H1 (cell line): ENCODE measurements around the gene GOLGA2. TPM values are rescaled to one million over a fixed set of nuclear protein-coding genes. Genes with fewer than 3 reads are reported as not detected.

Experiments
- CTCF ChIA-PET: fragments of 300-600 bp; sonication (Branson Sonifier 250); formaldehyde crosslinking; loops from one replicate; lab custom pipeline; 2021; ENCODE audit not compliant: partially characterized antibody; lab: Charles Lee
- POLR2A ChIA-PET: fragments of 300-600 bp; sonication (Branson Sonifier 250); formaldehyde crosslinking; loops from one replicate; lab custom pipeline; 2021; ENCODE audit warnings: inconsistent platforms; ENCODE audit not compliant: partially characterized antibody; lab: Charles Lee
- DNase-seq, 2 experiments: peaks; one replicate each; pipeline versions ENCODE4 v3.0.0 to v3.0.0-alpha.2; 2010 to 2022; ENCODE audit warnings: low spot score in 2 of 2, low read depth in 1 of 2, mixed read lengths in 1 of 2
- FAIRE-seq: peaks from 2 replicates; lab custom pipeline; 2011; peaks lifted over from hg19 to GRCh38; lab: Jason Lieb, UNC
- H2AFZ ChIP-seq: 2 replicates; pipeline ENCODE4 v1.8.1; 2012; ENCODE audit warnings: low read length, inconsistent platforms
- H2AK5ac ChIP-seq: 2 replicates; pipeline ENCODE4 v1.6.1; 2013; ENCODE audit warnings: low read depth, low read length
- H2BK120ac ChIP-seq: replicated peaks from 2 replicates; pipeline ENCODE3; 2013; ENCODE audit warnings: low read depth, low read length, inconsistent platforms
- H2BK12ac ChIP-seq: 2 replicates; pipeline ENCODE4 v1.6.1; 2013; ENCODE audit warnings: low read depth, low read length
- H2BK15ac ChIP-seq: 2 replicates; pipeline ENCODE4 v1.6.1; 2013; ENCODE audit warnings: low read length
- H2BK20ac ChIP-seq: 2 replicates; pipeline ENCODE4 v1.6.1; 2013; ENCODE audit warnings: low read length
- H2BK5ac ChIP-seq: 2 replicates; pipeline ENCODE4 v1.6.1; 2013; ENCODE audit warnings: low read depth, low read length
- H3K14ac ChIP-seq: 2 replicates; pipeline ENCODE4 v1.6.1; 2013; ENCODE audit warnings: inconsistent platforms; ENCODE audit not compliant: insufficient read length
- H3K18ac ChIP-seq: 2 replicates; pipeline ENCODE4 v1.6.1; 2013; ENCODE audit warnings: low read length; ENCODE audit errors: extremely low read depth
- H3K23ac ChIP-seq: 2 replicates; pipeline ENCODE4 v1.6.1; 2013; ENCODE audit warnings: inconsistent platforms; ENCODE audit not compliant: insufficient read length
- H3K23me2 ChIP-seq: 2 replicates; pipeline ENCODE4 v1.6.1; 2013; ENCODE audit warnings: low read depth, low read length
- H3K27ac ChIP-seq: 2 replicates; pipeline ENCODE4 v1.6.1; 2011; ENCODE audit warnings: low read depth, low read length, inconsistent platforms
- H3K27me3 ChIP-seq, 4 experiments: replicated peaks in 1 of 4; 1 replicate in 1 of 4; 2 replicates in 3 of 4; pipeline versions ENCODE4 v1.6.1 to v1.8.1; 2011 to 2013; ENCODE audit warnings: low read length in 3 of 4, mild to moderate bottlenecking in 3 of 4, inconsistent platforms in 2 of 4, mixed read lengths in 2 of 4, moderate library complexity in 1 of 4; ENCODE audit not compliant: control insufficient read depth in 3 of 4, insufficient read depth in 3 of 4; ENCODE audit errors: extremely low read depth in 1 of 4
- H3K36me3 ChIP-seq, 4 experiments: 2 replicates each; pipeline versions ENCODE4 v1.6.1 to v1.8.1; 2011 to 2013; ENCODE audit warnings: mild to moderate bottlenecking in 4 of 4, low read length in 3 of 4, moderate library complexity in 2 of 4, control low read depth in 1 of 4, inconsistent platforms in 1 of 4; ENCODE audit not compliant: insufficient read depth in 4 of 4, control insufficient read depth in 2 of 4
- H3K4ac ChIP-seq: replicated peaks from 2 replicates; pipeline ENCODE3; 2013; ENCODE audit warnings: low read length, low read depth, mixed read lengths, inconsistent platforms; ENCODE audit not compliant: insufficient read length
- H3K4me1 ChIP-seq, 4 experiments: replicated peaks in 1 of 4; 1 replicate in 1 of 4; 2 replicates in 3 of 4; pipeline versions ENCODE4 v1.6.1 to v1.8.1; 2011 to 2013; ENCODE audit warnings: low read length in 3 of 4, inconsistent platforms in 2 of 4, mixed read lengths in 1 of 4; ENCODE audit not compliant: insufficient read depth in 4 of 4, control insufficient read depth in 3 of 4
- H3K4me2 ChIP-seq, 2 experiments: 2 replicates each; pipeline versions ENCODE4 v1.6.1 to v1.8.1; 2011 to 2013; ENCODE audit warnings: low read depth in 2 of 2, low read length in 2 of 2, control low read depth in 1 of 2, inconsistent platforms in 1 of 2, mild to moderate bottlenecking in 1 of 2; ENCODE audit not compliant: insufficient read depth in 1 of 2
- H3K4me3 ChIP-seq, 4 experiments: fragments of 200-600, 300-600 bp in 1 of 4; sonication (generic), shearing (Covaris generic), sonication (Bioruptor Twin) in 1 of 4; 2 replicates each; pipeline versions ENCODE4 v1.5.1 to v1.8.1; 2011 to 2016; ENCODE audit warnings: low read length in 4 of 4, low read depth in 3 of 4, control low read depth in 2 of 4, inconsistent platforms in 2 of 4, mild to moderate bottlenecking in 2 of 4, mixed read lengths in 1 of 4, moderate library complexity in 1 of 4; ENCODE audit not compliant: insufficient read depth in 2 of 4; ENCODE audit errors: extremely low read depth in 1 of 4
- H3K56ac ChIP-seq: replicated peaks from 2 replicates; pipeline ENCODE3; 2013; ENCODE audit warnings: low read depth, mild to moderate bottlenecking, mixed read lengths, low read length, inconsistent platforms; ENCODE audit not compliant: insufficient read length
- H3K79me1 ChIP-seq: 2 replicates; pipeline ENCODE4 v1.6.1; 2013; ENCODE audit warnings: low read depth, low read length, control low read depth
- H3K79me2 ChIP-seq, 2 experiments: 2 replicates each; pipeline versions ENCODE4 v1.6.1 to v1.8.1; 2012 to 2013; ENCODE audit warnings: low read length in 2 of 2, mild to moderate bottlenecking in 2 of 2, inconsistent platforms in 1 of 2; ENCODE audit not compliant: insufficient read depth in 2 of 2, control insufficient read depth in 1 of 2
- H3K9ac ChIP-seq, 4 experiments: replicated peaks in 1 of 4; 1 replicate in 1 of 4; 2 replicates in 3 of 4; pipeline versions ENCODE4 v1.6.1 to v1.8.1; 2011 to 2013; ENCODE audit warnings: low read depth in 3 of 4, low read length in 3 of 4, control low read depth in 2 of 4, mild to moderate bottlenecking in 2 of 4, moderate library complexity in 2 of 4, inconsistent platforms in 1 of 4; ENCODE audit errors: extremely low read depth in 1 of 4
- H3K9me3 ChIP-seq, 2 experiments: 2 replicates each; pipeline versions ENCODE4 v1.6.1 to v1.8.1; 2012 to 2013; ENCODE audit warnings: mild to moderate bottlenecking in 2 of 2, moderate library complexity in 2 of 2, control low read depth in 1 of 2, inconsistent platforms in 1 of 2, low read depth in 1 of 2, low read length in 1 of 2, mixed read lengths in 1 of 2; ENCODE audit not compliant: insufficient read depth in 2 of 2
- H4K20me1 ChIP-seq, 2 experiments: replicated peaks in 1 of 2; 2 replicates each; pipeline versions ENCODE3 to v1.8.1; 2011 to 2013; ENCODE audit warnings: inconsistent platforms in 2 of 2, low read length in 2 of 2, mild to moderate bottlenecking in 1 of 2; ENCODE audit not compliant: insufficient read depth in 2 of 2, control insufficient read depth in 1 of 2
- H4K5ac ChIP-seq: 2 replicates; pipeline ENCODE4 v1.6.1; 2013; ENCODE audit warnings: low read length, low read depth, mixed read lengths, inconsistent platforms; ENCODE audit not compliant: insufficient read length
- H4K8ac ChIP-seq: 2 replicates; pipeline ENCODE4 v1.8.0; 2013; ENCODE audit warnings: mild to moderate bottlenecking, moderate library complexity, low read length, inconsistent platforms; ENCODE audit not compliant: insufficient read depth; ENCODE audit errors: extremely low read depth
- H4K91ac ChIP-seq: replicated peaks from 2 replicates; pipeline ENCODE3; 2013; ENCODE audit warnings: low read length, mixed read lengths, inconsistent platforms; ENCODE audit not compliant: insufficient read length
- CHD1 ChIP-seq: IDR thresholded peaks from 2 replicates; pipeline ENCODE4 v1.6.1; 2012; ENCODE audit warnings: low read depth, low read length, improper control_type of control experiment
- CHD2 ChIP-seq: IDR thresholded peaks from 2 replicates; pipeline ENCODE4 v1.6.1; 2012; ENCODE audit warnings: low read length, improper control_type of control experiment
- EGR1 ChIP-seq: IDR thresholded peaks from 2 replicates; pipeline ENCODE4 v1.6.1; 2011; ENCODE audit warnings: low read depth, low read length, borderline replicate concordance
- GTF2F1 ChIP-seq: IDR thresholded peaks from 2 replicates; pipeline ENCODE4 v1.6.1; 2012; ENCODE audit warnings: low read depth, low read length, improper control_type of control experiment, borderline replicate concordance
- NANOG ChIP-seq: IDR thresholded peaks from 2 replicates; pipeline ENCODE4 v1.6.1; 2011; ENCODE audit warnings: low read length, low read depth, mild to moderate bottlenecking, inconsistent platforms; ENCODE audit not compliant: insufficient read depth, poor library complexity, severe bottlenecking
- NRF1 ChIP-seq: IDR thresholded peaks from 2 replicates; pipeline ENCODE4 v1.6.1; 2011; ENCODE audit warnings: mild to moderate bottlenecking, low read depth, low read length, improper control_type of control experiment
- RXRA ChIP-seq: IDR thresholded peaks from 2 replicates; pipeline ENCODE4 v1.6.1; 2011; ENCODE audit warnings: low read depth, mild to moderate bottlenecking, low read length, moderate library complexity; ENCODE audit not compliant: insufficient read depth
- SP1 ChIP-seq: IDR thresholded peaks from 2 replicates; pipeline ENCODE4 v1.6.1; 2011; ENCODE audit warnings: low read depth, low read length
- SUZ12 ChIP-seq: fragments of 200-600 bp; sonication (generic); IDR thresholded peaks from 2 replicates; pipeline ENCODE4 v1.6.1; 2012; ENCODE audit warnings: mild to moderate bottlenecking, inconsistent platforms, low read length, moderate library complexity, mixed read lengths
- TCF12 ChIP-seq: IDR thresholded peaks from 2 replicates; pipeline ENCODE4 v1.6.1; 2011; ENCODE audit warnings: low read depth, mild to moderate bottlenecking, low read length
- ZNF274 ChIP-seq: IDR thresholded peaks from 2 replicates; pipeline ENCODE4 v1.7.0; 2012; ENCODE audit warnings: low read length, borderline replicate concordance; ENCODE audit errors: extremely low read depth
- WGBS, 2 experiments: shearing (Covaris generic) in 1 of 2; methylation state at CpG; one replicate each; pipeline versions ENCODE4 v1.1.6 to v1.1.7; 2013 to 2015; ENCODE audit warnings: low lambda C conversion rate in 2 of 2, mixed read lengths in 2 of 2, inconsistent platforms in 1 of 2, low coverage in 1 of 2, missing lambda C conversion rate in 1 of 2; ENCODE audit not compliant: insufficient replicate concordance in 2 of 2, insufficient coverage in 1 of 2, insufficient read length in 1 of 2; ENCODE audit errors: extremely low coverage in 1 of 2, missing lambda C conversion rate in 1 of 2; 5-methylcytosine and 5-hydroxymethylcytosine counted together
- polyA plus RNA-seq, 7 experiments: library from polyadenylated mRNA; depleted of rRNA in 3 of 7; stranded (reverse) in 5 of 7; unstranded in 2 of 7; fragments of >200 nt in 5 of 7; fragments of 200-250 nt in 2 of 7; gene quantifications; 1 replicate in 5 of 7; 2 replicates in 1 of 7; 4 replicates in 1 of 7; pipeline versions ENCODE4 v1.2.1 to v1.2.3, GENCODE V29; 2011 to 2013; ENCODE audit warnings: missing spikeins in 2 of 7, mixed read lengths in 2 of 7
- total RNA-seq: library from RNA; stranded (reverse); fragmentation: NEBNext Ultra II Directional; extraction: Animal tissue kit (Norgen Biotek cat#: 25700); gene quantifications from 2 replicates; pipeline ENCODE4 v1.2.1, GENCODE V29; 2021
- TF ChIP-seq, protein P1 (sequence below): IDR thresholded peaks from 2 replicates; pipeline ENCODE4 v1.6.1; 2012; ENCODE audit warnings: inconsistent platforms

Gene GOLGA2
- total and polyA plus RNA-seq, 2 of the 8 experiments (the other 6 are each of a cell fraction or from before 2014, with no cell fraction given) = 13.1 to 43.6 TPM

DNA sequence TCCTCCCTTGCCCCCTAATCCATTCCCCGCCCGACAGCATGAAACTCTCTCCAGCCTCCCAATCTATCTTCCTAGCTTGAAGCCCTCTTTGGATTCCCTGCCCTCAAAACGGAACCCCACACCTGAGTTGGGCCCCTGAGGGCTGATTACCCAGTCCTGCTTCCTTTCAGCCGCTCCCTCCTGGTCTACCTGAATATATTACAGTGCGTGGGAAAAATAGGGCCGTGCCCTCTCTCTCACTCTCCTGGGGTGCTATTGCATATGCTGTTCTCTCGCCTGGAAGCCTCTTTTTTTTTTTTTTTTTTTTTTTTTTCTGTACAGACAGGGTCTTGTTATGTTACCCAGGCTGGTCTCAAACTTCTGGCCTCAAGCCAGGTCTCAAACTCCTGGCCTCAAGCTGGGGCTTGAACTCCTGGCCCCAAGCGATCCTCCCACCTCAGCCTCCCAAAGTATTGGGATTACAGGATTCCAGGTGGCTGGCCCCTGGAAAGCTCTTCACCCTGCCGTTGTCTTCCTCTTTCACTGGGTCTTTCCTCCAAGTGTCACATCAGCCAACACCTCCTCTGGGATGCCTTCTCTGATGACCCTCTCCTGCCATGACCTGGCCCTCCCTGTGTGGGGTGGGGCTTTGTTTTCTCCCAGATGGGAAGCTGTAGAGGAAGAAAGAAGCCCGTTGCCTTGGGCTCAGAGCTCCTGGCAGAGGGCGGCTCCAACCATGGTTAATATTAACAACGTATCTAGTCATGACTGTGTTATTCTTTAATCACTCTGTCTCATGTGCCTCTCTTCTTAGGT lies 64.4 kb downstream of the GOLGA2 start:
- no peak overlapping the region for H4K5ac ChIP-seq
- no peak overlapping the region for H3K4me3 ChIP-seq
- no peak overlapping the region for H4K8ac ChIP-seq
- no peak overlapping the region for H3K14ac ChIP-seq
- peaks cover 0 to 8% (median 0%) of the 10 kb centered on the region in 4 experiments; a peak in 2 of 7 replicates for H3K4me1 ChIP-seq
- H2BK20ac ChIP-seq = no peak overlapping the region
- H4K91ac ChIP-seq = no peak overlapping the region
- no peak overlapping the region for H2BK15ac ChIP-seq
- no peaks in the 10 kb centered on the region for H3K23me2 ChIP-seq
- no peak overlapping the region for H2AK5ac ChIP-seq
- CTCF ChIA-PET = interaction anchor here (0.7 to 1.9 kb wide), 2 partner anchors 28 to 42 kb away, joined by 5 to 6 read pairs; no protein-coding TSS in a partner anchor
- no peaks in the 10 kb centered on the region; a peak in 1 of 4 replicates for H3K79me2 ChIP-seq
- FAIRE-seq (no peak), DNase-seq (no peak)
- H3K27me3 ChIP-seq = no peaks in the 10 kb centered on the region
- H2AFZ ChIP-seq = no peak overlapping the region
- H3K4me2 ChIP-seq = no peak overlapping the region
- H3K9ac ChIP-seq = no peak overlapping the region
- H4K20me1 ChIP-seq = peaks cover 1 to 9% of the 10 kb centered on the region in 2 experiments
- no peak overlapping the region for H3K4ac ChIP-seq
- POLR2A ChIA-PET = interaction anchor here (0.8 to 1.4 kb wide), 3 partner anchors 12 to 41 kb away, joined by 3 to 4 read pairs (median 3); no protein-coding TSS in a partner anchor
- H3K9me3 ChIP-seq = no peaks in the 10 kb centered on the region
- WGBS, 2 experiments = 86% methylated on average over 11 of the region's 12 CpGs; no CpG with 5 or more reads in 1 of the 2 experiments
- H2BK12ac ChIP-seq = no peak overlapping the region
- H3K27ac ChIP-seq = no peak overlapping the region
- H3K36me3 ChIP-seq = no peaks in the 10 kb centered on the region
- H2BK120ac ChIP-seq = no peak overlapping the region
- H3K23ac ChIP-seq = no peak overlapping the region
- no peaks in the 10 kb centered on the region; the same call in none of the 2 replicates for H3K79me1 ChIP-seq
- H2BK5ac ChIP-seq = no peak overlapping the region
- no peak overlapping the region for H3K56ac ChIP-seq
- no peak overlapping the region for H3K18ac ChIP-seq
- TF ChIP-seq CHD1 (no peak), ZNF274 (no peak), NANOG (no peak), CHD2 (no peak), NRF1 (no peak), TCF12 (no peak), RXRA (no peak), GTF2F1 (no peak), SP1 (no peak), SUZ12 (no peak), EGR1 (no peak)
- TF ChIP-seq, protein P1, sequence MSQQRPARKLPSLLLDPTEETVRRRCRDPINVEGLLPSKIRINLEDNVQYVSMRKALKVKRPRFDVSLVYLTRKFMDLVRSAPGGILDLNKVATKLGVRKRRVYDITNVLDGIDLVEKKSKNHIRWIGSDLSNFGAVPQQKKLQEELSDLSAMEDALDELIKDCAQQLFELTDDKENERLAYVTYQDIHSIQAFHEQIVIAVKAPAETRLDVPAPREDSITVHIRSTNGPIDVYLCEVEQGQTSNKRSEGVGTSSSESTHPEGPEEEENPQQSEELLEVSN = no peak
